Measurements from ENCODE around the gene CALD1.

The CALD1 gene

GRCh38 chr7:134844200-134844599 lies 64.8 kb downstream of the CALD1 start:
- Histone ChIP-seq H3K4me3 (ENCODE audit: low read depth, low read length) (no peak overlapping the region), H3K9me3 (ENCODE audit: control insufficient read depth, insufficient read depth, low read depth, low read length) (no peaks in the 10 kb centered on the region), H3K36me3 (ENCODE audit: control insufficient read depth in 2 of 2, insufficient read depth in 1 of 2, low read length in 2 of 2) (no peaks in the 10 kb centered on the region), H3K27ac (ENCODE audit: extremely low read depth, low read depth, low read length) (no peak overlapping the region), H3K4me1 (ENCODE audit: control insufficient read depth, insufficient read depth, low read length) (no peaks in the 10 kb centered on the region)
- no peak for TF ChIP-seq WT1 (tag by site-specific recombination; IDR thresholded peaks at IDR 0.05)
- TF ChIP-seq ZSCAN18 (tag by site-specific recombination; IDR thresholded peaks at IDR 0.05): no peak
- TF ChIP-seq ZNF529 (tag by site-specific recombination; IDR thresholded peaks at IDR 0.05; ENCODE audit: insufficient replicate concordance): no peak
- TF ChIP-seq ZNF707 (tag by site-specific recombination; IDR thresholded peaks at IDR 0.05): no peak
- TF ChIP-seq ZNF416 (tag by site-specific recombination; IDR thresholded peaks at IDR 0.05): no peak
- TF ChIP-seq ZIC2 (tag by site-specific recombination; IDR thresholded peaks at IDR 0.05): no peak
- TF ChIP-seq SCRT2 (tag by site-specific recombination; IDR thresholded peaks at IDR 0.05): no peak
- no peak for TF ChIP-seq ZNF404 (tag by site-specific recombination; IDR thresholded peaks at IDR 0.05)
- TF ChIP-seq YY2 (tag by site-specific recombination; IDR thresholded peaks at IDR 0.05): no peak
- no peak for TF ChIP-seq SALL2 (tag by site-specific recombination; IDR thresholded peaks at IDR 0.05; ENCODE audit: borderline replicate concordance)
- no peak for TF ChIP-seq ZNF558 (tag by site-specific recombination; IDR thresholded peaks at IDR 0.05)
- TF ChIP-seq, protein P1, sequence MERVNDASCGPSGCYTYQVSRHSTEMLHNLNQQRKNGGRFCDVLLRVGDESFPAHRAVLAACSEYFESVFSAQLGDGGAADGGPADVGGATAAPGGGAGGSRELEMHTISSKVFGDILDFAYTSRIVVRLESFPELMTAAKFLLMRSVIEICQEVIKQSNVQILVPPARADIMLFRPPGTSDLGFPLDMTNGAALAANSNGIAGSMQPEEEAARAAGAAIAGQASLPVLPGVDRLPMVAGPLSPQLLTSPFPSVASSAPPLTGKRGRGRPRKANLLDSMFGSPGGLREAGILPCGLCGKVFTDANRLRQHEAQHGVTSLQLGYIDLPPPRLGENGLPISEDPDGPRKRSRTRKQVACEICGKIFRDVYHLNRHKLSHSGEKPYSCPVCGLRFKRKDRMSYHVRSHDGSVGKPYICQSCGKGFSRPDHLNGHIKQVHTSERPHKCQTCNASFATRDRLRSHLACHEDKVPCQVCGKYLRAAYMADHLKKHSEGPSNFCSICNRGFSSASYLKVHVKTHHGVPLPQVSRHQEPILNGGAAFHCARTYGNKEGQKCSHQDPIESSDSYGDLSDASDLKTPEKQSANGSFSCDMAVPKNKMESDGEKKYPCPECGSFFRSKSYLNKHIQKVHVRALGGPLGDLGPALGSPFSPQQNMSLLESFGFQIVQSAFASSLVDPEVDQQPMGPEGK (tag by site-specific recombination; IDR thresholded peaks at IDR 0.05): no peak
- TF ChIP-seq, protein P2, sequence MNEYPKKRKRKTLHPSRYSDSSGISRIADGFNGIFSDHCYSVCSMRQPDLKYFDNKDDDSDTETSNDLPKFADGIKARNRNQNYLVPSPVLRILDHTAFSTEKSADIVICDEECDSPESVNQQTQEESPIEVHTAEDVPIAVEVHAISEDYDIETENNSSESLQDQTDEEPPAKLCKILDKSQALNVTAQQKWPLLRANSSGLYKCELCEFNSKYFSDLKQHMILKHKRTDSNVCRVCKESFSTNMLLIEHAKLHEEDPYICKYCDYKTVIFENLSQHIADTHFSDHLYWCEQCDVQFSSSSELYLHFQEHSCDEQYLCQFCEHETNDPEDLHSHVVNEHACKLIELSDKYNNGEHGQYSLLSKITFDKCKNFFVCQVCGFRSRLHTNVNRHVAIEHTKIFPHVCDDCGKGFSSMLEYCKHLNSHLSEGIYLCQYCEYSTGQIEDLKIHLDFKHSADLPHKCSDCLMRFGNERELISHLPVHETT (tag by site-specific recombination; IDR thresholded peaks at IDR 0.05): no peak
- TF ChIP-seq, protein P3, sequence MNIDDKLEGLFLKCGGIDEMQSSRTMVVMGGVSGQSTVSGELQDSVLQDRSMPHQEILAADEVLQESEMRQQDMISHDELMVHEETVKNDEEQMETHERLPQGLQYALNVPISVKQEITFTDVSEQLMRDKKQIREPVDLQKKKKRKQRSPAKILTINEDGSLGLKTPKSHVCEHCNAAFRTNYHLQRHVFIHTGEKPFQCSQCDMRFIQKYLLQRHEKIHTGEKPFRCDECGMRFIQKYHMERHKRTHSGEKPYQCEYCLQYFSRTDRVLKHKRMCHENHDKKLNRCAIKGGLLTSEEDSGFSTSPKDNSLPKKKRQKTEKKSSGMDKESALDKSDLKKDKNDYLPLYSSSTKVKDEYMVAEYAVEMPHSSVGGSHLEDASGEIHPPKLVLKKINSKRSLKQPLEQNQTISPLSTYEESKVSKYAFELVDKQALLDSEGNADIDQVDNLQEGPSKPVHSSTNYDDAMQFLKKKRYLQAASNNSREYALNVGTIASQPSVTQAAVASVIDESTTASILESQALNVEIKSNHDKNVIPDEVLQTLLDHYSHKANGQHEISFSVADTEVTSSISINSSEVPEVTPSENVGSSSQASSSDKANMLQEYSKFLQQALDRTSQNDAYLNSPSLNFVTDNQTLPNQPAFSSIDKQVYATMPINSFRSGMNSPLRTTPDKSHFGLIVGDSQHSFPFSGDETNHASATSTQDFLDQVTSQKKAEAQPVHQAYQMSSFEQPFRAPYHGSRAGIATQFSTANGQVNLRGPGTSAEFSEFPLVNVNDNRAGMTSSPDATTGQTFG (tag by site-specific recombination; IDR thresholded peaks at IDR 0.05; ENCODE audit: borderline replicate concordance): no peak
- TF ChIP-seq ZNF366 (tag by site-specific recombination; conservative IDR thresholded peaks at IDR 0.05): no peak
- TF ChIP-seq ZNF623 (tag by site-specific recombination; IDR thresholded peaks at IDR 0.05): no peak
- no peak for TF ChIP-seq GLI4 (tag by site-specific recombination; IDR thresholded peaks at IDR 0.05)
- ChIA-PET POLR2A (no interaction called here), CTCF (interaction anchor here (1.0 to 1.2 kb wide), 2 partner anchors 9 to 94 kb away, joined by 3 to 4 read pairs; no protein-coding TSS in a partner anchor)

GRCh38 chr7:134845461-134845860 lies 66.0 kb downstream of the CALD1 start:
- ChIA-PET POLR2A (no interaction called here), CTCF (interaction anchor here (0.7 to 2.3 kb wide), 5 partner anchors 9 to 217 kb away, joined by 3 to 6 read pairs (median 4); no protein-coding TSS in a partner anchor)
- Histone ChIP-seq H3K36me3 (ENCODE audit: control insufficient read depth in 2 of 2, insufficient read depth in 1 of 2, low read length in 2 of 2) (no peaks in the 10 kb centered on the region), H3K4me1 (ENCODE audit: control insufficient read depth, insufficient read depth, low read length) (no peaks in the 10 kb centered on the region), H3K9me3 (ENCODE audit: control insufficient read depth, insufficient read depth, low read depth, low read length) (no peaks in the 10 kb centered on the region), H3K27ac (ENCODE audit: extremely low read depth, low read depth, low read length) (no peak overlapping the region), H3K4me3 (ENCODE audit: low read depth, low read length) (no peak overlapping the region)
- TF ChIP-seq EGR2 (tag by site-specific recombination; IDR thresholded peaks at IDR 0.05; ENCODE audit: low read depth): no peak
- TF ChIP-seq ZNF18 (tag by site-specific recombination; IDR thresholded peaks at IDR 0.05): peak; percentile 42; the same call in 1 of the 2 replicates

All from HEK293 (cell line).